Activated CD8-positive, alpha-beta memory T cell treated with anti-CD3 and anti-CD28 coated beads for 48 hours (primary cell): ENCODE results near the gene PRICKLE2.

Experiments used
- DNase-seq, 3 experiments: peaks; one replicate each; pipeline ENCODE4 v3.0.0-alpha.2; 2020; ENCODE audit warnings: low read depth in 2 of 3, low spot score in 2 of 3

Gene PRICKLE2

DNA sequence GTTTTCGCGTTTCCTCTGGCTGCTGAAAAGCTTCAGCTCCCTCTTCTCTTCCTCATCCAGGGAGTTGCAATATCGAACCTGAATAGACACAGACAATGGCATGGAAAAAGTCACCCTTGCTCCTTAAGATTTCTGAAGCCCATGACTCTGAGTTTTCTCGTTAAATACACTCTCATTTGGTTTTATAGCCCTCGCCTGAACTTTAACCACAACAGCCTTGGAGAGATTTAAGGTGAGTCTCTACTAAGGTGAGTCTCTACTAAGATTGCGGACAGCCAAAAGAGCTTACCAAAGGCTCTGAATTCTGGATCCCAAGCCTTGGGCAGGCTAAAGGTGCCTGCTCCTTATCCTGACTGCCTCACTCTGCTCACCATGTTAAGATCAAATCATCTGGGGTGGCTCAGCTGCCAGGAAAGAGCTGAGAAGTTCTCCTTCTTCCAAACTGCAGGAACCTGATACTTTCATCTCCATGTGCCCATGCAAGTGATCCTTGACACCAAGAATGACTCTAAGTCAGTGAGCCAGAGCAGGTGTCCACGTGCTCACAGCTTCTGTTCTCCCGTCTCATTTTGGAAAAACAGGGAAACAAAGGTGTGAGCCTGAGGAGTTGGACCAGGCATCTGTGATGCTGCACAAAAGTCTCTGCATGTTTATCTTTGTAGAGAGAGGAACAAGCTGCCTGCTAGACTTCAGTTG, 65.1 kb downstream of the PRICKLE2 start:
- no peak for DNase-seq

DNA sequence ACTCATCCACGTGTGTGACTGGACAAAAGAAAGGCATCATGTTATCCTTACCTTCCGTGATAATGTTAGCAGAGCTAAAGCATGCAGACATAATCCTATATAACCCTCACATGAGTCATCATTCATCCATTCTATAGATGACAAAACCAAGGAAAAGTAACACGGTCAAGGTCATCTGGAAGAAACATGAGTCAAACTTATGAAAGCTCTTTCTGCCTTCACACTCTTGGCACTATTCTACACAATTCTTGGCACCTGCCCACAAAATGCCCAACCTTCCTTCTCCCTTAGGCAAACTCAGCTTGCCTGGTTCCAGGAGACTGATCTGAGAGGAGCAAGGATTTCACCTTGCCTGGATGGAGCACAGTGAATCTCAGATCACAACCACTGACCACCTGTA, 66.9 kb downstream of the PRICKLE2 start:
- no peak for DNase-seq

DNA sequence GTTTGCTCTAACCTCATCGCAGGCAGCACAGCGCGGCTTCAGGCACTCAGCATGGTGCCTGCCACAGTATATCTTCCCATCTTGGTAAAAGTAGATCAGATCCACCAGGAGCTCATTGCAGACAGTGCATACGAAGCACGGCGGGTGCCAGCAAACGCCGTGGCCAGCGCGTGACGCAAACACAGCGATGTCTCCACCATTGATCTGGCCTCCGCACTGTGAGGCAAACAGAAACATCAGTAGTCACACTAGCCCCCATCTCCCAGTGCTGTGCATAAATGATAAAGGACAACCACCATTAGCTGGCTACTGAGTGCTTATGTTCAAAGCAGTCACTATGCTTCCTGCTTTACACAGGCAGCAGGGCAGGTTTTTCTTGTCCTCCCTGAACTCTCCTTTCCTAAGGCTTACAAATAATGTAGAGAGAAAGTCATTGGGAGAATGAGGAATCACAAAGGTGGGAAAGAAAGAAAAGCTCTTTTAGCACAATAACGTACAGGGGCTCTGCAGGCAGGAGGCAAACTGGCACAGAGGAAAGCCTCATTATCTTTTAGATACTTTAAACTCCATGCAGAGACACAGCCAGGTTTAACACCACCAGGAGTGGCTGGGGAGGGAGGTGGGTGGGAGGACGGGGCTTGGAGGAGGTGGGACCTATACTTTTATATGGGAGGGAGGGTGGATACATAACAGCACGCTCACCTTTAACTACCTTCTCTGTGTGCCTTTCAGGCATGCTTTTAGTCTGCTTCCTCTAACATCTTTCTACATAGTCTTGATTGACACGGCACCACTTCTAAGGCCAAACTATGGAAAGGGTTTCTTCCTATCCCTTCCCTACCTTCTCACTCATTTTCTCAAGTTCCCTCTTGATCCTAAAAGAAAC, 67.9 kb downstream of the PRICKLE2 start:
- no peak for DNase-seq

DNA sequence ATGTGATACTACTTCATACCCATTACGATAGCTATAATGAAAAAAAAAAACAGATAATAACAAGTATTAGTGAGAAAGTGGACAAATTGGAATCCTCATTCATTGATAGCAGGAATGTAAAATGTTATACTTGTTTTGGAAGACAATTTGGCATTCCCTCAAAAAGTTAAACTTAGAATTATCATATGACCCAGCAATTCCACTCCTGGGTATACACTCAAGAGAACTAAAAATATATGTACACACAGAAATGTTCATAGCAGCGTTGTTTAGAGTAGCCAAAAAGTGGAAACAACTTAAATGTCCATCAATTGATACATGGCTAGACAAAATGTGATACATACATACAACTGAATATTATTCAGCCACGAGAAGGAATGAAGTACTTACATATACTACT, 69.9 kb downstream of the PRICKLE2 start:
- DNase-seq: no peak

DNA sequence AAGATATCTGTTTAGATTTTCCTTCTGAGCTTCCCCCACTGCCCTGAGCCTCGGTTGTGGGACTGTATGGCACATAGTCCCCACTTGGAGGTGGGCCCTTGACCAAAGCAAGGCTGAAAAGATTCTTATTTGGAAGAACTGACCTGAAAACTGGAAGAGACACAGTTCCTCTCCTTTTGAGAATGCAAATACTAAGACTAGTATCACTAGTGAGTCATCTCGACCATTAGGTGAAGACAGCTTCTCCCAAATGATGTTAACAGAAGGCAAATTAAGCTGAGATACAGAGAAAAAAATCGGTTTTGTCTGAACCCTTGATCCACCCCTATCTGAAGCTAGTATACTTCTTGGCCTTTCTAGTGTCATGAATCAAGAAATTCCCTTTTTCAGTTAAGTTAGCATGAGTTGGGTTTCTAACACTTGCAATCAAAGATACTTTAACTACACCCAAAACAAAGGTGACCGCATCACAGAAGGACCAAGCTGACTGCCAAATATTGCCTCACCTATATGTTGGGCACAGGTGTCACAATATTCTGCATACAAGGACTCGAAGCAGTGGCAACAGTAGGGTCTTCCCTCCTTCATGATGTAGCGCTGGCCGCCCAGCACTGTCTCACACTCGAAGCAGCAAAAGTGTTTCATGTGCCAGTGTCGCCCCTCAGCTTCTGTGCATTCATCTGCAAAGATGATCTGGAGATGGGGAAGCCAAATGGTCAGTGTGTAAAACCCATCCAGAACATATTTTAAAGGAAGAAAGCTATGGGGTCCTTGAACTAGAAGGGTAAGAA, 72.4 kb downstream of the PRICKLE2 start:
- DNase-seq: no peak

DNA sequence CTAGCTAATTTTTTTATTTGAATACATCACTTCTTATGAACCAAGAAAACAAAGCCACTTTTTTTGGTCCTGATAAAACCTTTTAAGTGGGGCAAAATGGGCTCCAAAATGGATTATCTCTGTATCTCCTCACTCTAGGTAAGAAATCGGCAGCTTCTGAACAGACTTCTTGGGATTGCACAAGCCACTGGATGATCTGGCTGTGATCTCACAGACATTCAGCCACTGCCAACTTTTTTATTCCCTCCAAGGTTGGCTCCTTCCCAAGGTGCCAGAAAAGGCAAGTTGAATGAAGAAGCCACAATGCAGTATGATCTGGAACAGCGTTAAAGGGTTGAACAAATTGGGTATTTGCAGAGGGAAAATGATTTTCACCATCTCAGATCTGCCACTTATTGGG, 73.2 kb downstream of the PRICKLE2 start:
- no peak for DNase-seq

DNA sequence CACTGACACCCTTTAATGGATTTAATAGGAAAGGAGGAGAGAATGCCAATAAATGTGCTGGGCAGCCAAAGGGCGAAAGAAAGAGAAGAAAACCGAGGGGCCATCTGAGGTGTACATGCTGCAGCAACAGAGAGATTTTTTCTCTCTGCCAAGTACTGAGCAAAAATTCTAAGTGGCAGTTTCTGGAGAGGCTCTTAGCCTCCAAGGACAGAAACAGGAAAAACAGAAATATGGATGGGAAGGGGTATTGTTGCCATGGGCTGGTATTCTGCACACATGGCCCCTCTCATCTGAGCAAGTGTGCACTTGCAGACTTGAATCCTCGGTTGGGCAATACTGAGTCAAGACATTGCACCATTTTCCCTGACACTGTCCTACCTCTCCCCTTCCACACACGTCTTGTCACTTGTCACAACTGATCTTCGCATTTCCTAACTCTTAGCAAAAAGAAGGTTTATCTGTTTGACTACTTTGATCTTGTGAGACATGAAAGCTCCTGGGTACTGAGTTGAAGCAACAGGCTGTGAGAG, 73.9 kb downstream of the PRICKLE2 start:
- no peak for DNase-seq

DNA sequence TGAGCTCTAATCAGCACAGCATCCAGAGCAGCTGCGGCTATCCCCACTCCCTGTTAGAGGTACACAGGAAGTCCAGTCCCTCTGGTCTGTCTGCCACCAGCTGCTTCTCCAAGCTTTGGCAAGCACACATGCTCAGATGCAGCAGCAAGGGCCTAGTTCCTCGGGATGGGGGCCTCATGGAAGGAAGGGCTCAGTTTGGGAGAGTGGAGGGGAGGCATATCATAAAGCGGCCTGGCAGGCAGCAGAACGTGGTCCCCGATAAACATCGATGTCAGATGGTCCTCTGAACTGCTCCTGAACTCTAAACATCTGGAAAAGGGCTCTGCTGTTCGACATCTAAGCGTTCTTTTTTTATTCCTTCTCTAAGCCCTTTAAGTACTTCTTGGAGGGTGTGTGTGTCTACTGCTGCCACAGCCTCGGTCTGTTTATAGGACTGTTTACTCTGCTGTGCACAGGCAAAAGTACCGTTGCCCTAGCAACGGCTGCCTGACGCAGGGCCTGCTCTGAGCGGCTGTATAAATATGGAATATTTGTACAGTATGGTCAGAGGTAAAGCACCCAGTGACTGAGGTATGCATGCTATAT, 74.6 kb downstream of the PRICKLE2 start:
- DNase-seq: no peak

DNA sequence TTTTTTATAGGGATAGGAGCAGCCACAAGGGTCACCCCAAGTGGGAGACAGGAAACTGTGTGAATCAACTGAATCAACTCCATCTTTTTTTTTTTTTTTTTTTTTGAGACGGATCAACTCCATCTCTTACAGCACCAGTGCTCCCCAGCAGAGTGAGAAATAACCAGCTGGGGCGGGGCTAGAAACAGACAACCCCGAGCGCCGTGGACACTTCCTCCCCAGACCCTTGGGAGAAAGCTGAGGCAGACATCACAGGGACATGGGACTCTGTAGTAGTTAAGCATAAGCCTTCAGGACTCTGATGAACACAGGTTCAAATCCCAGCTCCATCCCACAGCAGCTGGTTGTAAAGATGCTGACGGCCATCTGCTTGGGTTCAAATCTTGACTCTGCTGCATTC, 75.4 kb downstream of the PRICKLE2 start:
- no peak for DNase-seq

DNA sequence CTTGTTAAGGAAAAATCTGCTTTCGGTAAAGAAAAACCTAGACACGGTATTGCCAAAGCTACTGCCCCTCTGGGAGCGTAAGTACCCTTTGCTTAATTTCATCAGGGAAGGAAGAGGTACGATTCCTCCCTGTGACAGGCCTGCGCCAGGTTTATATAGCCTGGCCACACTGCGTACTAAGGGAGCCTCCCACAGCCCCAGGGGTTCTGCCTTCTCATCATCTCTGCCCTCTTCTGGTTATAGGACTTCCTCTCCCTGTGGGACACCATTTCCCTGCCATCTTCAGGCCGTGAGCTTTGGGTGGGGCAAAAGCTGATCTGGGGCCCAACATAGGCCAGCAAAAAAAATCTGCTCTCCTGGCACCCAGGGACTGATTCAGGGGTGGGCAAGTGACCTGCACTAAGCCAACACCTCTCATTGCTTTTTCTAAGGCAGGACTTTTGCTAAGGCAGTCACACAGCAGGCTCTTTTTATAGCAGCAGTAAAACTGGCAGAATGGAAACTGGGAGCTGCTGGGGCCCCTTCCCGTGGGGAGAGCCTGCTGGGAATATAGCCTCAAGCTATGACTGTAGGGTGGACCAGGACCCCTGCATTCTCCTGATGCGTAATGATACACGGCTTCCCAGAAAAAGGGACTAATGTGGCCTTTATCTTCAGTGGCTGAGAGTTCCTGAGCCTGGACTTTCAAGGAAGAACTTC, 76.2 kb downstream of the PRICKLE2 start:
- DNase-seq: no peak

DNA sequence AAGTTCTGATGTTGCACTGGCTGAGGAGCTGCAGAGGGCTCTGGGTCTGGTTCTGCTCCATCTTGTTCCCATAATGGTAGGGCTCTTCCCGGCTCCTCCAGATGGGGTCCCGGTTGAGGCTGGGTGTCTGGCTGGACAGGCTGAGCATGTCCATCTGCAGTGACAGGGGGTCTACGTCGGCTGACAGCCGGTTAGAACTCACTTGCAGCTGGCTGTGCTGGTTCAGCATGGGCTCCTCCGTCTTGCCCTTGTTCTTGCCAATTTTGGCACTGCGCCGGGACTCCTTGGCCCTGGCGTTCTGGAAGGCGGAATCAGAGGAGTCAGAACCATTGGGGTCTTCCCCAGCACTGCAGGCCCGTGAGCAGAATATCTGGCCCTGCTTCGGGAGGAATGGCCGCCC, 78.1 kb downstream of the PRICKLE2 start:
- no peak for DNase-seq

DNA sequence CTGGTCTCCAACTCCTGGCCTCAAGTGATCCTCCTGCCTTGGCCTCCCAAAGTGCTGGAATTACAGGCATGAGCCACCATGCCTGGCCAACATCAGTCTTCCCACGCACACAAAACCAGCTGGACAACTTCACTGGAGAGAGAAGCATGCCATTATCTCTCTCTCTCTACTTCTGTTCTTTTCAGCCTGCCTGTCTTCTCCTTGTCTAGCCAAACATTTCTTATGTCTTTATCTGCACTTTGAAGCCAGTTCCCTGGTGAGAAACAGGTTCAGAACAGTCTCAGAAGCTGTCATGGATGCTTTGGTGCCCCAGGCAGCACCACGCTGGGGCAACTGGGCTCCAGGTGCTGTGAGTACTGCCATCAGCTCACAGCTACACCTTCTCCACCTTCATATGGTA, 79.8 kb downstream of the PRICKLE2 start:
- DNase-seq: no peak

DNA sequence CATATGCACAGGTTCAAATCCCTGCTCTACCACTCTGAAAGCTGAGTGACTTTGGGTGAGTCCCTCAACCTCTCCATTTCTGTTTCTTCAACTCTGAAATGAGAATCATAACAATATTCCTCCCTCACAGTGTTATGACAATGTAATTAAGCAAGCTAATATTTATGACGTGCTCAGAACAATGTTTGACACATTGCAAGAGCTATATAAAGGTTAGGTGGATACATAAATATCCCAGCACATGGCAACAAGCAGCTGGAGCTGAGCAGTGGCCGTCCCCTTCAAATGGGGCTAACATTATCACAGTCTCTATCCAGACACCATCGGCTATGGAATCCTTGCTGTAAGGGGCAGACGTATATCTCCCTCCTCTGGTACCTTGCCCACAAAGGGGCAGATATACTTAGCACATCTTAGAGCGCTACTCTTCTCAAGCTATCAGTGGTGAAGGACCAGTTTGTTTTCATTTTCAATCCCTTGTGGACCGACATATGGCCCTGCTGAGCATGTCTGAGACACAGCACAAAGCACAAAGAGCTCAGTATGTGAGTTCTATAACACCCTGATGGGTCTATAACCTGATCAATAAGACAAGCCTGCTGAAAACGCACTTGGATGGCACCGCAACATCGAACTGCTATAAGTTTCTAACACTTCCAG, 80.9 kb downstream of the PRICKLE2 start:
- DNase-seq: no peak

DNA sequence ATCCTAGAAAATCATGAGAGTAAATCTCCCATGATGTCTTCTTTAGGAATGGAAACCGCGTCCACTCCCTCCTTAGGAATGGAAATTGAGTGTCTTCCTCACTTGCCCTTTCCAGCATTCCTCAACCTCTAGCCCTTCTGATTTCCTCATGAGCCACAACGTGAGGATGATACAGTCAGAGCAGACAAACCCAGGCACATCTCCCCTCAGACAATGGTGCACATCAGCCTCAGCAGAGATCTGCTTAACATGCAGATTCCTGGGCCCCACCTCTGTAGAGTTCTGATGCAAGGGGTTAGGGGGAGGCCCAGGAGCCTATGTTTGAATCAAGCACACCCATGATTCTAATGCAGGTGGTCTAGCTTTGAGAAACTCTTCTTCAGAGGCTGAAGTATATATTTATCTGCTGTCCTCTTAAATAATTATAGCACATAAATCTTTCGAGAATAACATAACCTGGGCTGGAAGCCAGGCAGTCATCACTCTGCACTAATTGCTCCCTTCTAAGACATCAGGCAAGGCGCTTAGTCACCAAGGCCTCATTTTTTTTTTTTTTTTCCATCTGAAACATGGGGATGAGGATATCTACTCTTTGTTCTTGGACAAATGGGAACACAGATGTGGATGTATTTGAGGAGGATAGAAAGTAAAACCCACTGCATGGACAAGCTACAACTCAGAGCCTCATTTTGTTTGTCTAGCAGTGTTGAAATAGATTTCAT, 81.7 kb downstream of the PRICKLE2 start:
- DNase-seq: no peak

DNA sequence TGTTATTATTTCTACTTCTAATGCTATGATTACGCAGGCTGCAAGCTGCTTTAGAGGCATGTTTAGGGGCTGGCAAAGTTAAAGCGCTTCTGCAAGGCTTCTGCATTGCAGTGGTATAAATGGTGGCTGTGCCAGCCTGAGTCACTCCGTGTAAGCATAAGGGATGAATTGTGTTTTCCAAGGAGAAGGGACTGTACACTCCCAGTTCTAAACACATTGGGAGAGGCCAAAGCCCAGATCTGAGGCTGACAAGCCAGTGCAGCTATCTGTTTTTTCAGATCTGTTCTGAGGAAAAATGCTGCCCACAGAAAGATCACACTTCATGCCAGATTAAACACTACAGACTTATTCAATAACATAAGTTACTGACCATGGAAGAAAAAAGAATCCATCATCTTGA, 83.8 kb downstream of the PRICKLE2 start:
- DNase-seq: no peak

DNA sequence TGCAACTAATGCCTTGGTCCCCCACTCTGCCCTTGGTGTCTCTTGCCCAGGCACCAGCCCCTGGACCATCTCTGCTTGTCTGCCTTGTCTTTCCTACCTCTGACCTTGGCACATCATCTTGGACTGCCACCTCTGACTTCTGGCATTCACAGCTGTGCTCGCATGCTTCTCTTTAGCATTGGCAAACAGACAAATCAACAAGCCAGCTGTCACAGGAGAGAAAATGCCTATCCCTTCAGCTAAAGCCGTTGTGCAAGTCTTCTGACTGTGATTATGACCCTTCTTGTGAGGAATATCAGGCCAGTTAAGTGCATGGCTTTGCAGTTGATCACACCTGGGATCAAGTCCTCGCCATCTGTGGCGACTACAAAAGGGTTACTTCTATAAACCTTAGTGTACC, 84.6 kb downstream of the PRICKLE2 start:
- DNase-seq: no peak

DNA sequence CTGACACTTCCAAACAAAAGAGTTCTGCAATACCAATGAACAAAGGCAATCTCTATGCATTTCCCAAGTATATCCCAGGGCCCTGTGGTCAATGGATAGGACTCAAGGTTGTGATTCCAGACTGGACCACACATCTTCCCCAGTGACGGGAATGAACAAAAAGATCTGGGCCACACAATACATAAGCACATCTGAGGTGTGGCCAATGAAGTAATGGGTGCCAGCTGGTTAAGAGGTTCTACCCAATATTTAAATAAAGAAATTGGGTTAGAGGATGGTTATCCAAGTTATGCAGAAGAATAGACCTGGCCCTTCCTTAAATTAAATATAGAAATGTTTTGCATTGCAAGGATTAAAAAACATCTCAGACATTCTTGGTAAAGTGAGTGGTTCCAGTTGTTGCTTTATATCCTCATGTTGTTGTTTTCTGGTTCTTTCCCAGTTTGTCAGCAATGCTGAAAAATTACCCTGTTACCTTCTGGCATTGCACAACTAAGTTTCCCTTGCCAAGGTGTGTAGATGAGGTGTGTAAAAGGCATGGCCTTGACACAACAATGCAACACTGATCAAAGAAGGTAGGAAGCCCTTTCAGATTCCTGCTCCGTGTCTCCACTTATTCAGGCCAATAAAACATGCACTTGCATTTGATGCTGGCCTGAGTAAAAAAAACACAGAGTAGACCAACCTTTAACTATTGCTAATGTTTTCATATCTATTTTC, 86.5 kb downstream of the PRICKLE2 start:
- DNase-seq: no peak

DNA sequence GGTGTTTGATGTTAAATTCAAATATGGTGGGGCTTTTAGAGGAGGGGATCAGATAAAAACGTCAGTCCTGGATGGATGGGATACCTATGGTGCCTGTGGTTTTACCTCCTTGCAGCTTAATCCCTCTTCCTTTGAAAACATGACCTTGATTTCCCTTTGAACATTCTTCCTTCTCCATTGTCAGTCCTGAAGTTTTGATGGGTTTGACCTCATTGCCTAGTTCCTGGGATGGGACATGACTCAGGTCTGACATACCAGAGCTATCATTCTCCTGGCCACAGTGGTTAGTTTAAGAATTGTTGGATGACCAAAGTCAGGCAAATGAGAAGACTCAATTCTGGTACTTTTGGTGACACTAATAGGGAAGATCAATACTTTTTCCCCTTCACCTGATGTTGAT, 87.2 kb downstream of the PRICKLE2 start:
- DNase-seq: no peak

DNA sequence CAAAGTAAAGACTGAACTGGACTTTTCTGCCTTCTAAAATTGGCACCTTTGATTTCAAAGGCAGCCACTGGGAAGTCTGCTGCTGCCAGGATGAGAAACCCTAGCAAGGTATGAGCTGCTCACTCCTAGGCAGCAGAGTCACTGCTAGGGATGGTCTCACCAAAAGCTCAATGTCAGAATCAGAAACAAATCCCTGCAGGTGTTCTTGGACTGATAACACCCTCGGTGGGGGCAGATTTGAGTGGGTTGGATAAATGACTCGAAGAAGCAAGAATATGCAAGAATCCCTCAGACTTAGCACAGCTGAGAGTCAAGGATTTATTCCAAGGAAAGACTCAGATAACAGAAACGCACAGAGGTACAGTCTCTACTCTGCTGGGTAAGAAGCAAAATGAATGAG, 90.4 kb downstream of the PRICKLE2 start:
- no peak for DNase-seq
